GM21737 (cell line): Measurements from ENCODE around the gene PGBD5.

Source experiments
- ATAC-seq: cut with Tn5 transposase; IDR thresholded peaks from one replicate; pipeline ENCODE4 v1.9.1; 2021; ENCODE audit warnings: mild to moderate bottlenecking, moderate library complexity; ENCODE audit not compliant: unreplicated experiment

PGBD5 gene

DNA sequence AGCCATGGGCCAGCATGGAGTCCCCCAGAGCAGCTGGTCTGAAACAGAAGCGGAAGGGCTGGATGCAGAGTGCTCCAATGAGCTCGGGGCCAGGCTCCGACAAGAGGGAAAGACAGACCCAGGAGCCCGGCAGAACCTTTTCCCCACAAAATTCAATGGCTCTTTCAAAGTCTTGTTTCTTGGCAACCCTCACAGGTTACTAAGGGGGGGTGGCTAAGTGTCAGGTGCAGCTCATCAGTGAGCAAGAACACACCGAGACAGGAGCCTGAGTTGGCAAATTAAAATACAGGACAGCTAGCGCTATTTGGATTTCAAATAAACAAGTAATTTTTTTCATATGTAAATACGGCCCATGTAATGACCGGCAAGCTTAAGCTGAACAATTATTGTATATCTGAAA lies 27.3 kb downstream of the PGBD5 start:
- ATAC-seq, result no peak

DNA sequence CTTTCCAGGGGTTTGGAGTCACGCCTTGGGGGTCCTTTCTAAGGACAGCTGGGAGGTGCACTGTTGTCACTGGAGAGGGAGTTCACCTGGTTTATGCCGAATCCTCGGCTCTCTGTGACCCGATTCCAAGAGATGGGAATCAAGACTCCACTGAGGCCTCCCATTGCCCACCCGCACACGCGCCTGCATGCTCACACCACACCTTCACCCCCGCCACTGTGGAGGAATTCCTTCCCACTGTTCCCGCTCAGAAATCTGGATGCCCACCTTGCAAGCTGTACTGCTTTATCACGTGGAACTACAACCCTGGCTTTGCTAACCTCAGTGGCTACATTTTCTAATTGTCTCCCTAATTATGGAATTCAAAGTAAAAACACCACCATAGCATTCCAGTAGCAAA lies 29.2 kb downstream of the PGBD5 start:
- ATAC-seq, result no peak

DNA sequence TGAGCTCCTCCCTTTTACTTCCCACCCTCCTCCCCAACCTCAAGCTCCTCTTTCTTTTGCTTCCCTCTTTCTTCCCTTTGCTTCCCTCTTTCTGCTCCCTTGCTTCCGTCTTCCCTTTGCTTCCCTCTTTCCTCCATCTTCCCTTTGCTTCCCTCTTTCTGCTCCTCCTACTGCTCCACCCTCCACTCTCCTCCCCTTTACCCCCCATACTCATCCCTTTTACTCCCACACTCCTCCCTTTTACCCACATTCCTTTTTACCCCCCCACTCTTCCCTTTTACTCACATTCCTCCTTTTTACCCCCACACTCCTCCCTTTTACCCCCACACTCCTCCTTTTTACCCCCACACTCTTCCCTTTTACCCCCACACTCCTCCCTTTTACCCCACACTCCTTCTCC lies 30.2 kb downstream of the PGBD5 start:
- ATAC-seq, result no peak

- ATAC-seq, result no peak
These were observed 31.4 kb downstream of the PGBD5 start for GRCh38 chr1:230394741-230395140.

GRCh38 chr1:230394134-230394533 lies 32.0 kb downstream of the PGBD5 start:
- ATAC-seq, result no peak

DNA sequence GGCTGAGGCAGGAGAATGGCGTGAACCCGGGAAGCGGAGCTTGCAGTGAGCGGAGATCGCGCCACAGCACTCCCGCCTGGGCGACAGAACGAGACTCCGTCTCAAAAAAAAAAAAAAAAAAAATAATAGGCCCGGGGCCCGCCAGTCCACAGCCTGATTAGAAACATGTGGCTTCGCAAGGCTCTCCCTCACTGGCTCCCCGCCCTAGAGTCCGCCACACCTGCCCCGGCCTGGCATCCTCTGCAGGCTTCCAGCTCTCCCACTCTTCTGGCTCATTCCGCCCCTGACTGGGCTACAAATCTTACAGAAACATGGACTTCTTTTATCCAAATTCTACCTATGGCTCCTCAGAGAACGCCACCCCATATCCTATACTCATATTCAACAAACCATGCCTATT lies 32.4 kb downstream of the PGBD5 start:
- no peak for ATAC-seq

DNA sequence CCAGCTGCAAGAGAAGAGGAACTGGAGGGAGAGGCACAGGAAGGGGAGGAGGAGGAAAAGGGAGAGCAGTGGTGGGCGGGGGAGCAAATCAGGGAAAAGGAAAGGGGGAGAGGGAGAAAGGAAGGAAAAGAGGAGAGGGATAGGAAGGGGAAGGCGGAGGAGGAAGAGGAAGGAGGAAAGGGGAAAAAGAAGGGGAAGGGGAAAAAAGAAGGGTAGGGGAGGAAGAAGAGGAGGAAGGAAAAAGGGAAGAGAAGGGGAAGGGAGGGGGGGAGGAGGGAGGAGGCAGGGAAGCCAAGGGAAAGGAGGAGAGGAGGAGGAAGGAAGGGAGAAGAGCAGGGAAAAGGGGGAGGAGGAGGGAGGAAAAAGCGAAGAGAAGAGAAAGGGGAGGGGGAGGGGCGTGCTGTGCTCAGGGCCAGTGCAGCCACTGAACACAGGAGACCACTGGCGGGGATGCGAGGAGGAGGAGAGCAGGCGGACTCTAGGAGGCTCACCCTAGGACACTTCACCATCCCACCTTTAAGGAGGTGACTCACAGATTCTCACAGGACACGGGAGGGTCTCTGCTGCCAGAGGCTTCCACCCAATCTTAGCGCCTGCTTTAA lies 33.1 kb downstream of the PGBD5 start:
- no peak for ATAC-seq

- no peak for ATAC-seq
These were observed 33.6 kb downstream of the PGBD5 start for GRCh38 chr1:230392536-230392909.

- ATAC-seq, result no peak
These were observed 34.2 kb downstream of the PGBD5 start for GRCh38 chr1:230391776-230392535.

GRCh38 chr1:230390371-230390770 lies 35.8 kb downstream of the PGBD5 start:
- ATAC-seq, result no peak

- ATAC-seq, result no peak
These were observed 38.3 kb downstream of the PGBD5 start for GRCh38 chr1:230387876-230388275.

- no peak for ATAC-seq
These were observed 38.8 kb downstream of the PGBD5 start for GRCh38 chr1:230387296-230387695.

- ATAC-seq, result no peak
These were observed 39.4 kb downstream of the PGBD5 start for GRCh38 chr1:230386637-230387262.

DNA sequence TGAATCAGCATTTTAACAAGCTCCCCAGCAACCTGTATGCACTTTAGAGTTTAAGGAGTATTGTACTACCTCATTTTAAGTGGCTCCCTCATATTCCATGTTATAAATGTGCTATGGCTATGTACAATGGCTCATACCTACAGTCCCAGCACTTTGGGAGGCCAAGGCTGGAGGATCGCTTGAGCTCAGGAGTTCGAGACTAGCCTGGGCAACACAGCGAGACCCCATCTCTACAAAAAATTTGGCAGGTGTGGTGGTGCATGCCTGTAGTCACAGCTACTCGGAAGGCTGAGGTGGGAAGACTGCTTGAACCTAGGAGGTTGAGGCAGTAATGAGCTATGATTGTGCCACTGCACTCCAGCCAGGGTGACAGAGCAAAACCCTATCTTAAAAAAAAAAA lies 40.2 kb downstream of the PGBD5 start:
- ATAC-seq, result no peak

DNA sequence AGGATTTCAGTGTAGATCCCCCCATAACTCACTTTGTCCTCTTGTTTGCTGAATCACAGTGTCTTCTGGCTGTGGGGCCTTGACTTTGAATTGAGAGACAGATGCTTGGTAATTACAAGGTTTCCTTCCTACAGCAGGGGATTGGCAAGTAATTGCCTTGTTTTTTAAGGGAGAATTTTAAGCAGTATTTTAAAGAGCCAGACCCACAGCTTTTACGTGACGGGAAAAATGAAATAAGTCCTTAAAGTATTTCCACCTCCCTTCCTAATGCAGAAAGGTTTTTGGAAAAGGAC lies 41.0 kb downstream of the PGBD5 start:
- ATAC-seq, result no peak

DNA sequence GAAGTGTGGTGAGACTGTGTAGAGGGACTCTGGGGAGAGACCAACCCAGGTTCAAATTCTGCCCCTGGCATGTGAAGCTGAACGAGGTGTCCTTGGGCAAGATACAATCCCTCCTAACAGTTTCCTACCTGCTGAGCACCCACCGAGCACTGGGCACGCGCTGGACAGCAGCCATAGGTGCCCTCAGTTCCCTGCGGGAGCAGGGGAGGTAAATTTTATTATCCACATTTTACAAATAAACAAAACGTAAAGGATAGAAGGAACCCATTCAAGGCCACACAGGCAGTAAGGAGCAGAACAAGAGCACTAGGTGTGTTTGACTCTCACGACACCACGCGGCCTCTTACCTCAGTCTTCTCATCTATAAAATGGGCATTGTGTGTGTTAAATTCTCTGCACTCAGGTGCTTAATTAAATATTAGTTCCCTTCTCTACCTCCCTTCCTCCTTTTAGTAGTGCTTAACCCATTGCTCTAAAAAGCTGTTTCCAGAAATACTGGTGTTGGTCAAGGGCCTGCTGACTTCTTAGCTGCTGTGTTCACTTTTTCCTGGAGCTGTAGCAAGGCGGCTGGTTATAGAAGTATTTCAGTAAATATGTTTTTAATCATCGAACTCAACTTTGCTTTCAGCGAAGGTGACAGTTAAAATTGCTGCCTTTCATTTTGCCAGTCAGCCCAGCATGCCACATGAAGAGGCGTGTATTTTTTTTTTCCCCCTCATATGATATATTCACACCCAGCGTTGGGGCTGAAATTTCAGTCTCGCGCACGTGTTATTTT lies 41.6 kb downstream of the PGBD5 start:
- no peak for ATAC-seq

DNA sequence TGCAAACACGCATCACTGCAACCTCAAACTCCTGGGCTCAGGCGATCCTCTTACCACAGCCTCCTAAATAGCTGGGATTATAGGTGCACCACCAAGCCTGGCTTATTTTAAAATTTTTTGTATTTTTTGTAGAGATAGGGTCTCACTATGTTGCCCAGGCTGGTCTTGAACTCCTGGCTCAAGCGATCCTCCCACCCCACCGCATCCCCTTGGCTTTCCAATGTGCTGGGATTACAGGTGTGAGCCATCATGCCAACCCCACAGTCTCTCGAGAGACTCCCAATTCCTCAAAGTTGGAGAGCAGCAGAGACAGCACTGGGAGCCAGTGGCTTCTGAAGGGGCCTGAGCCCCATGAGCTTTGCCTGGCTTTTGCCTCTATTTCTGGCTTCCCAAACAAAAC lies 42.7 kb downstream of the PGBD5 start:
- ATAC-seq, result no peak

- no peak for ATAC-seq
These were observed 44.1 kb downstream of the PGBD5 start for GRCh38 chr1:230382001-230382491.

- ATAC-seq, result no peak
These were observed 44.5 kb downstream of the PGBD5 start for GRCh38 chr1:230381585-230381984.

DNA sequence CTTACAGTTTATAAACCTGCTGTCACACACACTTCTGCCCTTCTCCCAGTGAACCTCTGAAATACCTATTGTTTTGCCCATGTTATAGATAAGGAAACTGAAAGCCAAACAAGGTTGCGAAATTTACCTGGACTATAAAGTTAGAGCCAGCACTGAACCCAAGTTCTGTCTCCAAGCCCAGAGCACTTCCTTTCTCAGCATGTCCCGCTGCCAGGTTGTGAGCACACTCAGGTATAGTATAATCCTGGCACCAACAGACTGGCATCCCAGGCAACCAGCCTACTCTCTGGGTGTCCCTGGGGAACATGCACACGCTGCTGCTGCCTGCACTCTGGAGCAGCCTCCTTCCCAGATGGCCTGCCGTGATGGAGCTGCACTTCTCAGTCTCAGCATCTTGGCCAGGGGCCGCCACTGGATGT lies 45.1 kb downstream of the PGBD5 start:
- no peak for ATAC-seq

DNA sequence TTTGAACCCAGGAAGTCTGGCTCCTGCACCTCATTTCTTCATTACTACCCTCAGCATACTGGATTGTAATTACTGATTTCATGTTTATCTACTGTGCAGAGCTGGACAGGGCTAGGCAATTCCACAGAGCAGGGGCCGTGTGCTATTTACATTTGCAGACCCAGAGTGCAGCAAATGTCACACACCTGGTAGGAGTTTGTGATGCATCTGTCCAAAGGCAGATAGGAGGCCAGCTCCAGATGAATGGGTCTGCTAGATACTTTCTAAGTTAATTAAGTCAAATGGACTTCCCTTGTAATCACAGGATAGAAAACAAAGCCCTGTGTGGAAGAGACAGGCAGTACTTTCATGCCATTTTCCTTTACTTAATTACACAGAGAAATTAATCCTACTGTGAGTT lies 46.2 kb downstream of the PGBD5 start:
- ATAC-seq, result no peak

- ATAC-seq, result no peak
These were observed 46.7 kb downstream of the PGBD5 start for GRCh38 chr1:230379462-230379861.
